ENCODE measurements around the gene PITPNM3.

PITPNM3 gene

DNA sequence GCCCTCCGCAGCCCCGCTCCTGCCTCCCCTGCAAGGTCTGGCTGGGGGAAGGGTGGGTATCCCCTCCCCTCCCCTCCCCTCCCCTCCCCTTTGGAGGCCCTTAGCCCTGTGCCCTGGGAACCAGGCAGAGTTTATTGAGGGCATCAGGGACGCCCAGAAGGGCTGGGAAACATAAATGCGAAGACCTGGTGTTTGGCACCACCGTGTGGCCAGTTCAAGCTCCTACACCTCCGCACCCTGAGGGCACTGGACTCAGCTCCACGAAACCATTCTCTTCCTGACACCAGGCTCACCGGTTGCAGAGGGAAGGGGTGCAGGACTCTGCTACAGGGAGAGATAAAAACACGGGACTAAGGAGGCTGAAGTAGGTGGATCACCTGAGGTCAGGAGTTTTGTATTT, 120.4 kb downstream of the PITPNM3 start:
- peak; percentile 36 for DNase-seq

DNA sequence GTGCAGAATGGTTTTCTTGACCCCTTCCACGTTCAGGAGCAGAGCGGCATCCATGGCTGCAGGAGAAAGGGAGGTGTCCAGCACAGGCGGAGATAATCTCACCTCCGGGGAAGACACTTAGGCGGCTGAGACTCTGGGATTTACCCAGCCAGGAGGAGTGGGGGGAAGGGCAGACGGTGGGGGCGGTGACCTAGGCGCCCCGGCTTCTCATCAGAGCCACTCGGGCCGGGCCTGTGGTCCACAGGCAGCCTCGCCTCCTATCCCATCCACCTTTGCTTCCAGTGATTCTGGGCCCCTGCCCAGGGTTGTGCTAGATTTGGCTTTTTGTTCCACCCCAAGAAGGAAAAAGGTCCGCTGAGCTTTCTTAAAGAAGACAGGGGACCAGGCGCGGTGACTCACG, 121.3 kb downstream of the PITPNM3 start, which contains the start of gene AIPL1:
TSS of gene AIPL1 (minus strand) at position 71 of the 400 bp plus-strand sequence. CDS start at position 54, 17 bp downstream.
- no peak for DNase-seq

- no peak for DNase-seq
Observed at GRCh38 chr17:6430769-6431168, 125.6 kb downstream of the PITPNM3 start.

DNA sequence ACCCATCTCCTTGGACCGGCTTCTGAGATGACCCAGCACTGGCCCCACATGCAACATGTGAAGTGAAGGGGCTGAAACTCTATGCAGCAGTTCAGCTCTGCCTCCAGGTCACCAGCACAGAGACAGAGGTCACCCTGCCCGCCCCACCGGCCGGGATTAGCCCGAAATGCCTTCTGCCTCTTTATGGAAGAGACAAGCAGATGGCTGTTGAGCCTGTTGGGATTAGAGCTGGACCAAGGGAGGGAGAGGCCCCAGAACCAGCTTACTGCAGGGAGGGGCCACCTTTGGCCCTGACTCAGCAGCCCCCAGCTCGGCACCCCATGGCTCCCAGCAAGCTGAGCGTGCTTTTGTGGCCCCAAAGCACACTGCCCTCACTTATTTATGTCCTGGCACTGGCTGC, 127.1 kb downstream of the PITPNM3 start:
- no peak for DNase-seq

- no peak for DNase-seq
Observed at GRCh38 chr17:6428207-6428965, 128.0 kb downstream of the PITPNM3 start.

DNA sequence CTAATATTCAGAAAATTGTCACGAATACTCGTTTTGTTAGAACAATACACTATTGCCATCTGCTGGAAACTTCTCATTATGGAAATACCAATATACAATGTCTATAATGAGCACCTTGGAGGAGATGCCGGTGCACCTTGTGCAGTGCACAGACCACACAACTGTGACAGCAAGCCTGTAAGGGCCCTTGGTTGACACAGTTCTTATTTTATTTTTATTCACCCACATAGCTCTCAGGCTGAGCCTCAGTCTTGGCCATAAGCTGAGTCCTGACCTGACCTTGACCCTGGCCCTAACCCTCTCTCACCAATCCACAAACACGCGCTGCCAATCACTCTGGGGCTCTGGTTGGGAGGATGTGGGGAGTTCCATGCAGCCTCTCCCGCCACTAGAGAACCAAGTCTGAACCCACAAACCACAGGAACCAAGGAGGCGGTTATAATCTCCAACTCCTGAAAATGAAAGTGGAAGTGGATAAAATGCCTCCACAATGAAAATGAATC, 129.0 kb downstream of the PITPNM3 start:
- no peak for DNase-seq

DNA sequence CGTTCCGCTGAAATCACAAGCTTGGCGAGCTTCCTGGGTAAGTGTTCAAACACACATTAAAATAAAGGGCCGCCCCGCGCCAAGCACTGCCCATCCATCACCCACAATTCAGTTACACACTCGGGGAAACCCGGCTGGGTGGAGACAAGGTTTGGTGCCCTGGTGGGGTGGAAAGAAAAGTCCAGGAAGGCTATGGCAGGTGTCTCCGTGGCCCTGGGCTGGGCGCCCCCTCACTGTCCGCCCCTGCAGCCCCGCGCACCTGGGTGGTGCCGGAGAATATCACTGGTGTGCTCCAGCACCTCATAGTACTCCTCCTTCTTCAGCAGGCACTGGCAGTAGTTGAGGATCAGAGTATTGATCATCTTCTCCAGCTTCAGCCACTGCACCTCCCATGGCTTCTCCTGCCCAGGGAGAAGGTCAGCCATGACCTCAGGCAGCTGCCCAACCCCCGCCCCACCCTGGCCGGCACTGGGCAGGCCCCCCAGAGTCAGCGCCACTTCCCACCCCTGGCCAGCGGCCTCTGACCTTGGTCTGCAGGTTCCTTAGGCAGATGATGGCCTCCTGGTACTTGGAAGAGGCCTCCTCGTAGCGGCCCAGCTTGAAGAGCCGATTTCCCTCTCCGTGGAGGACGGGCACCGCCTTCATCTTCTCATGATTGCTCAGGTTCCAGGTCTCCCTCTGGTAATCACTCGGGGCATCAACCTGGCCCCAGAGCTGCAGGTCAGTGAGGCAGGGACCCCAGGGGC, 129.8 kb downstream of the PITPNM3 start:
- DNase-seq = no peak

DNA sequence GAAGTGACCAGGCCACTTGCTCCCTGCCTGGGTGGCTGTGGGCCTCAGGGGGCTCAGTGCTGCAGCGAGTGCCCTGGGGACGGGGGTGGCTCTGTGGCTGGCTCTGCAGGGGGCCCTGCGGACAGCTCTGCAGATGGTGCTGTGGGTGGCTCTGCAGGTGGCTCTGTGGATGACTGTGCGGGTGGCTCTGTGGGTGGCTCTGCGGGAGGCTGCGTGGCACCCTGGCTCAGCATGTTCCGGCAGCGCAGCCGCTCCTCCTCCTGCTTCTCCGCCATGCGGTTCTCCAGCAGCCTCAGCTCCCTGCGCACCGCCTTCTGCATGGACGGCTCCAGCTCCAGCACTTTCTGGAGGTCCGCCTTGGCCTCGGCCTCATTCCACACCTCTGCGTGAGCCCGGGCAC, 130.9 kb downstream of the PITPNM3 start:
- DNase-seq = no peak

GRCh38 chr17:6423931-6424330, 132.4 kb downstream of the PITPNM3 start:
- no peak for DNase-seq

DNA sequence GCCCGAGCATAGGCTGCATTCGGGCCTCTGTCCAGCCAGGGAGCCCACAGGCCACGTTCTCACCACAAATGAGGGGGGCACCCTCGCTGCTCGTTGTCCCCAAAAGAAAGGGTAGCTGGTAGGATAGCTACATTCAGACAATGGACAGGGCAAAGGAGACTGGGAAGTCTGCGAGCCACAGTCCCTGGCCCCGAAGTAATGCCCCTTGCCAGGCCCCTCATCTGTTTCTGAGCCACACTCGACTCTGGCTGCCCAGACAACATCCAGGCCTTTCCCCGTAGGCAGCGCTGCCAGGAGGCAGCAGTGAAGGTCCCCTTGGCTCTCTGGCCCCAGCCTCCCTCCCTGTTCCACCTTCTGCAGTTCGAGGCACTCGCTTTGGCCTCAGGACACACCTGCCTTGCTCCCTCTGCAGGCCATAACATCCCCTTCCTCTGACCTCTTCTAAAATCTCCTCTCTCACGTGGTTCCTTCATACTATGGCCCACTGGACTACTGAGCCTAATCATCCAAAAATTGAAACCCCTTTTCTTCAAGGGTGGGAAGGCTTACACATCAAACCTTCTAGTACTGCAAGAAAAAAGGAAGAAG, 133.6 kb downstream of the PITPNM3 start:
- no peak for DNase-seq

GRCh38 chr17:6421700-6422604, 134.4 kb downstream of the PITPNM3 start:
- DNase-seq = peak; percentile 48

DNA sequence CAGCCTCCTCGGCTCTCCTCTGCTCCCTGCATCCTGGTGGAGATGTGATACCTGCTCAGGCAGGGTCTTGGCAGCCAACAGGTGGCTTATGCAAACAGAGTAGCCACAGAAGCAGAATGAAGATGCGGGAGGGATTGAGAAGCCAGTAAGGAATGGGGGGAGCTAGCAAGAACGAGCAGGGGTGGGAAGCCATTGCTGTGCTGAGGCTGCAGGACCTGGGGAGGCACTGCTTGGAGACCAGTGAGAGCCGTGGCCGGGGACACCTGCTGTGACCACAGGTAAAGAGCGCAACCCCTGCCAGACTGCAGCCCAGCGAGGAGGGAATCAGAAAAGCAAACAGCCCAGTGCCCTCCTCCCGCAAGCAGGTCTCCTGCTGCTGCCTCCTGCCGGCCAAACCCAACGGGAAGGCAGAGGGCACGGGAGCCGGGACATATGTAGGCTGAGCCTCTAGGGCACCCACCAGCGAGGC, 136.1 kb downstream of the PITPNM3 start:
- DNase-seq = peak; percentile 38

DNA sequence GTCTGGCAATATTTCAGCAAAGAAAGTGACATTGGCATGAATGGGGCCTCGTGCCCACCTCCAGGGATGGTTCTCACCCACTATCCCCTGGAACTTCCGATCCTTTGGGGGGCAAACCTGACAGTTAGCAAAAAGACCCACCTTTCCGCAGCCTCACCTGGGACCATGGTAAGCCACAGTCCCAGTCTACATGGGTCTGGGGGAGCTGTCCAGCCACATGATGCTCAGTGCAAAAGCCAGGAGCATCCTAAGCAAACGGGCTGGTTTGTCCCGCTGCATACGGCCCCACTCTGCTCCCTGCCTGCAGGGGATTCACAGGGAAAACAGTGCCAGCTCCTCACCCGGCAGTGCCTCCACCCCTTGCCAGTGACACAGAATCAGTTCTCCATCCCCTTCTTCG, 140.7 kb downstream of the PITPNM3 start:
- no peak for DNase-seq

DNA sequence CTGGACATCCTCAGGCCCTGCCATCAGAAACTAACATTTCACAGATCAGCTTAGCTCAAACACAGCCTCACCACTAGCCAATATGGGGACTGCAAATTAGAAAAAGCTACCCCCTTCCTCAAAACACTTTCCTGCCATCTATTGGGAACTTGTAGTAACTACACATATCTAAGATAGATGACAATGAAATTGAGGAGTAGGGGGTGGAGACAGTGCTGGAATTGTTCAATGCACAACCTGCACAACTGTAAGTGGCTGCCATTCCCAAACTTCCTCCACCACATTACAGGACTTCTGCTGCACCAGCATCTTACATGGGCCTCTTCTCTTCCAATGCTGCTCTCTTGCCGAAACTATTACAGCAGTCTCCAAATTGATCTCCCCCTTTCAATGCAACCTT, 143.3 kb downstream of the PITPNM3 start:
- no peak for DNase-seq

DNA sequence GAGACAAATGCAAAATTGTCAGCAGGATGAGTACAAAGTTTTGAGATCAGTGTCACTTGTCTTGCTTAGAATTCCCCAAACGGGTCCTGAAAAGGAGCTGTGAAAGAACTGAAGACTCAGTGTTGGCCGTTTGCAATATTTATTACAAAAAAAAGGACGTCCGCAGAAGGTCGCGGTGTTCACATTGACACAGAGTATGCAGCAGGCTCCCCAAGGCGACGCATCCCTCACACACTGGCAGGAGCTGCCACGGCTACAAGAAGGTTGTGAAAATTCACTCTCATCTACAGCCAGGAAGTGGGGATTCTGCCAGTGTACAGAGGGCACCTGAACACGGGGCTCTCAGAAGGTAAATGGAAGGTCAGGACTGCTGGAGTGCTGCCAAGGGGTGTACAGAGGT, 147.6 kb downstream of the PITPNM3 start:
- DNase-seq = no peak

DNA sequence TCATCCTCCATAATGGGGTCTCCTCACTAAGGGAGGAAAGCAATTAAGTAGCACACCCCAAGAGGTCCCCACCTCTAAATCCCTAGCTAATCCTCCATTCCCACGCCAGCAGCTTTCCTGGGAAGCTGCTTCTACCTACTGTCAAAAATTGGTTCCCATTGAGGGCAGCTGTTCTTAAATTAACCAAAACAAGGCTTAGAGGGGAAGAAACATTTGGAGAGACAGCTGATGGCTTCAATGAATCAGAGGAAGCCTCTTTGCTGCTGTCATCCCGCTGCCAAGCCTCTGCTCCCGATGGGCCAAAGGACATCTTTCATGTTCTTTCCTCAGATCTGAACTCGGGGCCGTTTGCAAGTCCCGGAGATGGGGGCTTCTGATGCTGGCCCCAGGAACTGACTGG, 148.1 kb downstream of the PITPNM3 start:
- DNase-seq = no peak

GRCh38 chr17:6402258-6402657, 154.1 kb downstream of the PITPNM3 start:
- no peak for DNase-seq
